ENCODE results near the gene TGIF2. TPM values are rescaled to one million over a fixed set of nuclear protein-coding genes. Genes with fewer than 3 reads are reported as not detected.

Gene TGIF2
- total and polyA plus RNA-seq, 2 of the 8 experiments (the other 6 are each of a cell fraction or from before 2014, with no cell fraction given): 49.7 to 76.7 TPM

DNA sequence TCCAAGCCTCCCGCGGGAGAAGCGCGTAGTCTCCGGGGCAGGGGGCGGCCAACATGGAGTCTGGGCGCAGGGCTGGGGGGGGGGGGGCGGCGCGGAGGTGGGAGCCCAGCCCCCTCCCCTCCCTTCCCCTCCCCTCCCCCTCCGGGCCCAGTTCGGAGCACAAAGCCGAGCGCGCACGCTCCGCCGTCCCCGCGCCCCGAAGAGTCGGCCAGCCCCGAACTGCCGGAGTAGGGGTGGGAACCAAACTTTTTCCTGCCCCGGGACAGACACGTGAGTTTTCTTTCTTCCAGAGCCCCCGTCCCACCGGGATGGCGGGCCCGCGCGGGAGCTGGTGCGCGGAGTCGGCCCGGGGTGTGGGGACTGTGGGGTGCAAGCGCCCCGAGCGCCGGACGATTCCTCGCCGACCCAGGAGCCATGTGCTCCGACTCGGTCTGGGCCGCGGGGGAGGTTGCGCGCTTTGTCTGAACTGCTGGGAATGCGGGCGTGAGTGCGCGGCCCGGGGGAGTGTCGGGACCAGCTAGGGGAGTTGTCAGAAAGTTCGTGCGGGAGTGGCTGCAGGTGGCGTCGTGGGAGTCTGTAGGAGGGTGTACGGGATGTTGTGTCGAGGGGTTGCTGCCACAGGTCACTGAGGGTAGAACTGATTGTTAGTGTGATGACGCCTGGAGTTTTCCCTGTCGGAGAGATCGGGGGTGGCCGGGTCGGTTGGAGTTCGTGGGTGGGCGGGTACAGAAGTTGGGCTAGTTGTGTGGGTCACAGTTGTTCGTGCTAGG, 1.2 kb downstream of the TGIF2 start (continued):
- TF ChIP-seq RAD21 (IDR thresholded peaks at IDR 0.05 in 1 of 2, conservative IDR thresholded peaks at IDR 0.05 in 1 of 2; ENCODE audit: low read depth in 2 of 2, low read length in 2 of 2): no peak
- TF ChIP-seq POU5F1 (IDR thresholded peaks at IDR 0.05; ENCODE audit: low read depth, low read length): no peak
- no peak for TF ChIP-seq CHD7 (IDR thresholded peaks at IDR 0.05; ENCODE audit: insufficient replicate concordance, low read length)
- no peak for TF ChIP-seq EZH2 (IDR thresholded peaks at IDR 0.05; ENCODE audit: low read depth, low read length, severe bottlenecking)
- TF ChIP-seq NANOG (IDR thresholded peaks at IDR 0.05; ENCODE audit: insufficient read depth, low read depth, low read length, poor library complexity, severe bottlenecking): no peak
- TF ChIP-seq BACH1 (IDR thresholded peaks at IDR 0.05; ENCODE audit: low read length): no peak
- TF ChIP-seq CHD2 (IDR thresholded peaks at IDR 0.05; ENCODE audit: low read length): no peak
- TF ChIP-seq CREB1 (IDR thresholded peaks at IDR 0.05): no peak; the same call in 1 of the 2 replicates
- no peak for TF ChIP-seq ATF3 (IDR thresholded peaks at IDR 0.05; ENCODE audit: insufficient read depth, low read depth, low read length)
